ENCODE data around the gene NFATC2.
"Not testable (repeated sequence)": the region's sequence is repeated elsewhere in the genome, so short reads cannot be mapped to it uniquely, and the experiment has no call there.

NFATC2 gene

GRCh38 chr20:51540074-51540473, 2.4 kb downstream of the NFATC2 start:
- DNase-seq (ENCODE audit: low spot score) = not testable (repeated sequence)

GRCh38 chr20:51536116-51537069, 6.1 kb downstream of the NFATC2 start:
- no peak for DNase-seq (ENCODE audit: low spot score)

- DNase-seq (ENCODE audit: low spot score) = no peak
Observed at GRCh38 chr20:51535674-51536073, 6.8 kb downstream of the NFATC2 start.

- DNase-seq (ENCODE audit: low spot score) = no peak
Observed at GRCh38 chr20:51535075-51535386, 7.5 kb downstream of the NFATC2 start.

GRCh38 chr20:51533291-51534172, 9.0 kb downstream of the NFATC2 start:
- no peak for DNase-seq (ENCODE audit: low spot score)

GRCh38 chr20:51532577-51533191, 9.8 kb downstream of the NFATC2 start:
- no peak for DNase-seq (ENCODE audit: low spot score)

GRCh38 chr20:51531712-51532456, 10.6 kb downstream of the NFATC2 start:
- no peak for DNase-seq (ENCODE audit: low spot score)

- no peak for DNase-seq (ENCODE audit: low spot score)
Observed at GRCh38 chr20:51531141-51531710, 11.3 kb downstream of the NFATC2 start.

- DNase-seq (ENCODE audit: low spot score) = no peak
Observed at GRCh38 chr20:51529758-51530157, 12.8 kb downstream of the NFATC2 start.

GRCh38 chr20:51529081-51529681, 13.3 kb downstream of the NFATC2 start:
- no peak for DNase-seq (ENCODE audit: low spot score)

GRCh38 chr20:51528263-51529027, 14.1 kb downstream of the NFATC2 start:
- DNase-seq (ENCODE audit: low spot score) = no peak

- no peak for DNase-seq (ENCODE audit: low spot score)
Observed at GRCh38 chr20:51526754-51527153, 15.8 kb downstream of the NFATC2 start.

GRCh38 chr20:51526106-51526470, 16.4 kb downstream of the NFATC2 start:
- DNase-seq (ENCODE audit: low spot score) = no peak

- no peak for DNase-seq (ENCODE audit: low spot score)
Observed at GRCh38 chr20:51525241-51526105, 17.0 kb downstream of the NFATC2 start.

- DNase-seq (ENCODE audit: low spot score) = no peak
Observed at GRCh38 chr20:51523276-51524013, 19.1 kb downstream of the NFATC2 start.

- DNase-seq (ENCODE audit: low spot score) = no peak
Observed at GRCh38 chr20:51522207-51522606, 20.3 kb downstream of the NFATC2 start.

GRCh38 chr20:51517839-51518238, 24.7 kb downstream of the NFATC2 start:
- no peak for DNase-seq (ENCODE audit: low spot score)

- DNase-seq (ENCODE audit: low spot score) = no peak
Observed at GRCh38 chr20:51516855-51517254, 25.7 kb downstream of the NFATC2 start.

- DNase-seq (ENCODE audit: low spot score) = no peak
Observed at GRCh38 chr20:51514836-51515235, 27.7 kb downstream of the NFATC2 start.
